GM19324 (cell line): ENCODE measurements around the gene CASKIN1.

Experiments
- ATAC-seq: cut with Tn5 transposase; IDR thresholded peaks from one replicate; pipeline ENCODE4 v1.9.1; 2021; ENCODE audit warnings: mild to moderate bottlenecking, moderate library complexity; ENCODE audit not compliant: unreplicated experiment, low FRiP score

CASKIN1 gene

DNA sequence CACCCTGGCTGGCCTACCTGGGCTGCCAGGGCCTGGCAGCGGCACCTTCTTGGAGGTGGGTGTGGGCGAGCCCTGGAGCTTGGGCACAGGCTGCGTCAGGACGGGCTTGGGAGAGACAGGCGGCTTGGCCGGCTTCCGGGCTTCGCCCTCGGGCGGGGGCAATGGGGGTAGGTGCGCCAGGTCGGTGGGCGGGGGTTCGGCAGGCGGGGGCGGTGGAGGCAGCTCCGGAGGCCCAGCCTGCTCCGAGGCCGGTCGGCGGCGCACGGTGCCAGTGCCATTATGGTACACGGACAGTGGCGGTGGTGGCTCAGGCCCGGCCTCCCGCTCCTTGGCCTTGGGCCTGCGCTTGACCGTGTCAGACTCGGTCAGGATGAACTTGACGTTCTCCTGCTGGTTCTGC, 16.8 kb downstream of the CASKIN1 start:
- no peak for ATAC-seq

DNA sequence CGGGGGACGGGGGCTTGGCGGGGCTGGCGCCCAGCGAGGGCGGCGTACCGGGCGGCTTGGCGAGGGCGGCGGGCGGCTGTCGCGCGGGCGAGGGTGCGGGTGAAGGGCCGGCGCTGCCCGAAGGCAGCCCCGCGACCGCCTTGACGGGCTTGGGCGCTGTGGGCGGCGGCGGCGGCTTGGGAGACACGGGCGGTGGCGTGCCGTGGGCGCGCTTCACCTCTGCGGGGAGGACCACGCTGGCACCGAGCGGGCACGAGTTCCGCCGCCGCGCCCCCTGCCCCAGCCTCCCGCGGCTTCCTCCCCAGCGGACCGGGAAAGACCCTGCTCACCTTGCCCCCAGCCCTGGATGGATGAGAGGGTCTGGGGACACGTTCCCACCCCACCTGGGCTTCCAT, 17.3 kb downstream of the CASKIN1 start:
- ATAC-seq = no peak

DNA sequence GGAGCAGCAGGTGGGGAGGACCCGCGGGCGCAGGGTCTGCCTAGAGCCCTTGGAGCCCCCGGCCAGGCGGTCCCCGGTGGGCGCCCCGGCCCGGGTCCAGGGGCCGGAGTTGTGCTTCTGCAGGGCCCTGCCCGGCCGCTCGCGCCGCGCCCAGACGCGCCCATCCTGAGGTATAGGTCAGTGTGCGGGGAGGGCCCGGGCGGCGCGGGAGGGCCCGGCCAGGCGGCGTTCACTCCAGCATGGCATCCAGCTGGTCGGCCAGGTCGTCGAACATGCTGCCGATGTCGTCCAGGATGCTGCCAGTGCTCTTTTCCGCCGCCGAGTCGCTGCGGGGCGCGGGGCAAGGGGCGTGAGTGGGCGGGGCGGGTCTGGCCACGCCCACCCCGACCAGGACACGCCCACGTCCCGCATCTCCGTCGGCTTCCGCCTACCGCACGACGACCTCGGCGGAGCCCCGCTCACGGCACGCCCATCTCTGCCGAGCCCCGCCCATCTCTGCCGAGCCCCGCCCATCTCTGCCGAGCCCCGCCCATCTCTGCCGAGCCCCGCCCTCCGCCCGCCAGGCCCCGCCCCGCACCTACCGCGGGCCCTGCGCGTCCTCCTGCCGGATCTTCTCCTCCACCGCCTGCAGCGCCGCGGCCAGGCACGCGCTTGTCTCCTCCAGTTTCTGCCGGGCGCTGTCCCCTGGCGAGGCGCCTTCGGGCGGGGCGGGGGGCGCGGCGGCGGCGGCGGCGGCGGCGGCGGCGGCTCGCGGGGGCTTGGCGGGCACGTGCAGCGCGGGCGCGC, 17.9 kb downstream of the CASKIN1 start:
- ATAC-seq = no peak

DNA sequence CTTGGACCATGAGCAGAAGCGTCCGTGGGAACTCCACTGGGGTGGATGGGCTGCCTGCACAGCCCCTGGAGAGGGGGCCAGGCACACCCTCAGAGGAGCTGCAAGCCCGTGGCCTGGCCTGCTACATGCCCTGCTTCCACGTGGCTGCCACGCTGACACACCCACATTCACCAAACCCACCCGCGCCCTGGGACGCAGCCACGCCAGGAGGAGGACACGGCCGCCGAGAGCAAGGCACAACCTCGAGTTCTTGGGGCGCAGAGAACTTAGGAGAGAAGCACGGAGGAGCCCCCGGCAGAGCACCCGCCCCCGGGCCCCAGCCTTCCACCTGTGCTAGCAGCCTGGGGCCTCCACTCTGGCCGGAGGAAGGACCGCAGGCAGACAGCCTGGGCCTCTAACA, 18.8 kb downstream of the CASKIN1 start:
- ATAC-seq = no peak

DNA sequence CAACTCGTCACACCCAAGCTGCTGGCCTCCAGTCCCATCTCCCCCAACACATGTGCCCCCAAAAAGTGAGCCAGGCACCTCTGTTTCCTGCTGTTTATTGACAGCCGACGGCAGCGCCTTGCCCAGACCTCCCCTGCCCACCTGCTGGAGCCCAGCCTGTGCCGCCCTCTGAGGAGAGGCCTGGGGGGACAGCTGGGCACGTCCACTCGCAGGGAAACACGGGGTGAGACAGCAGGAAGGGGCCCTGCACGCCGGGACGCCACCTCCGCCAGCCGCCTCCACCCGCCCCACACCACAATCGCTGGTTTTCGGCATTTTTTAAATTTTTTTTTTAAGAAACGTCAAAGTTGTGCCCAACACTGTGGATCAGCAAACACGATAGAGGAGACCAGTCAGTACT, 19.3 kb downstream of the CASKIN1 start:
- ATAC-seq = no peak

DNA sequence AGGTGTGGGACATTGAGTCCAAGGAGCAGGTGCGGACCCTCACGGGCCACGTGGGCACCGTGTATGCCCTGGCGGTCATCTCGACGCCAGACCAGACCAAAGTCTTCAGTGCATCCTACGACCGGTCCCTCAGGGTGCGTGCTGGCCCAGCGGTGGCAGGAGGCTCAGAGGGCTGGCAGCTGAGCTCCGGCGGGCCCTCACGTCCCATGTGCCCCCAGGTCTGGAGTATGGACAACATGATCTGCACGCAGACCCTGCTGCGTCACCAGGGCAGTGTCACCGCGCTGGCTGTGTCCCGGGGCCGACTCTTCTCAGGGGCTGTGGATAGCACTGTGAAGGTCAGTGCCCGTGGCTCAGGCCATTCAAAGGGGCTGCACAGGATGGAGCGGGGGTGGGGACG, 20.4 kb downstream of the CASKIN1 start:
- no peak for ATAC-seq

DNA sequence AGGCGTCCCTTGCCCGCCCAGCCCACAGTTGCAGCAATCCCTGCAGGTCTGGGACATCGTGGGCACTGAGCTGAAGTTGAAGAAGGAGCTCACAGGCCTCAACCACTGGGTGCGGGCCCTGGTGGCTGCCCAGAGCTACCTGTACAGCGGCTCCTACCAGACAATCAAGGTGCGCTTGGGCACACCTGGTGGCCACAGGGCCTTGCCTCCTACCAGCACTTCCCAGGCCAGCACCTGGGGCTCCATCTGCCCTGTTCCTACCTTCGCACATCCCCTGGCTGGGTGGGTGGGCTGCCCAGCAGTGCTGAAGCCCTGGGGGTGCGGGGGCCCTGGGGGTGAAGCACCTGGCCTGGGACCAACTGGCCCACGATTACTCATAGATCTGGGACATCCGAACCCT, 21.0 kb downstream of the CASKIN1 start:
- ATAC-seq = no peak

DNA sequence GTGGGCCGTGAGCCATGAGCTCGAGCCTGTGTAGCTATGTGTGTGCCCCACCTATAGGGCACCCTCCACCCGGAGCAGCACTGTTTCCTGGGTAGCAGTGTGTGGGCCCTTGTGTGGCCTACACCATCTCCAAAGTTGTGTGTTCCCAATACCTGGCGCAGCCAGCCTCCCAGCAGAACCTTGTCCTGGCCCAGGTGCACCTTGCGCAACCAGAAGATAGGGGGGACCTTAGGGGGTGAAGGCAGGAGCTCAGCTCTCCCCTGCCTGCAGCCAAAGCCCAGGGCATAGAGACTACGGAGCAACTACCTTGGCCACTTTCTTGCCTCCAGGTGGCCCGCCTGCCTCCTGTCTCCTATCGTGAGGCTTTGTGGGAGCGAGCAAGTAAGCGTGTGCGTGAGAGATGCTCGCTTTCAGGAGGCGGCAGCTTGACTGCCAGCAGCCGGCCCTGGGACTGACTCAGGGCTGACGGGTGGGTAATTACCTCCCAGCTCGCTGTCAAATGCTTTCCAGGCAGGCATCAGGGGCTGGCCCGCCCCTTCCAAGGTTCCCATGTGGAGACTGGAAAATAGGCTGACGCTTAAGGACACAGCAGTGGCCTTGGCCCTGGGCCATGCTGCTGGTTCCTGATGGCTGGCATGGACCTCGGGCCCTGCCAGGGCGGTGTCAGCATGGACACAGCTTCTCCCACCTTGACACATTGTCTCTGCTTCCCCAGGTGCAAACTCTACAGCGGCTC, 21.8 kb downstream of the CASKIN1 start:
- no peak for ATAC-seq

DNA sequence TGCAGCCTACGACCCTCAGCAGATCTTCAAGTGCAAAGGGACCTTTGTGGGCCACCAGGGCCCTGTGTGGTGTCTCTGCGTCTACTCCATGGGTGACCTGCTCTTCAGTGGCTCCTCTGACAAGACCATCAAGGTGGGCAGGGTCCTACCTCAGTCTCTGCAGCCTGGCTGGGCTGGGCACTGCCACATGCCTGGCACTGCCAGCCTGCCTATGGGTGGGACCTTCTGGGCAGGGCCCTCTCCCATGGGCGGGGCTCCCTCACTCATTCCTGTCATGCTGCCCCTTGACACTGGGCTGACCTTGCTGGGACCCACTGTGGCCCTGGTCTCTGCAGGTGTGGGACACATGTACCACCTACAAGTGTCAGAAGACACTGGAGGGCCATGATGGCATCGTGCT, 22.5 kb downstream of the CASKIN1 start:
- no peak for ATAC-seq

DNA sequence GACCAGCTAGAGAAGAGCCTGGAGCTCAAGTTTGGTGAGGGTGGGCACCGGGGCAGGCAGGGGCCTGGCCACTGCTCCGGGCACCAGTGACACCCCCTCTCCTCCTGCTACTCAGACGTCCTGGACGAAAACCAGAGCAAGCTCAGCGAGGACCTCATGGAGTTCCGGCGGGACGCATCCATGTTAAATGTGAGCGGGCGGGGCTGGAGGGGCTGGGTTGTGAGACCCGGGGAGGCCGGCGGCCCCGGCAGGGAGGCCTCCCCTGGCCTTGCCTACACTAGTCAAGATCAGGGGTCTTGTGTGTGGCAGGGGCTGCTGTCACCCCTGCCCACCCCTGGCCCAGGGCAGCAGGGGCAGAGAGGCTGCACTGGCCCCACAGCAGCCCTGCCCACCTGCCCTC, 23.0 kb downstream of the CASKIN1 start:
- ATAC-seq = no peak

DNA sequence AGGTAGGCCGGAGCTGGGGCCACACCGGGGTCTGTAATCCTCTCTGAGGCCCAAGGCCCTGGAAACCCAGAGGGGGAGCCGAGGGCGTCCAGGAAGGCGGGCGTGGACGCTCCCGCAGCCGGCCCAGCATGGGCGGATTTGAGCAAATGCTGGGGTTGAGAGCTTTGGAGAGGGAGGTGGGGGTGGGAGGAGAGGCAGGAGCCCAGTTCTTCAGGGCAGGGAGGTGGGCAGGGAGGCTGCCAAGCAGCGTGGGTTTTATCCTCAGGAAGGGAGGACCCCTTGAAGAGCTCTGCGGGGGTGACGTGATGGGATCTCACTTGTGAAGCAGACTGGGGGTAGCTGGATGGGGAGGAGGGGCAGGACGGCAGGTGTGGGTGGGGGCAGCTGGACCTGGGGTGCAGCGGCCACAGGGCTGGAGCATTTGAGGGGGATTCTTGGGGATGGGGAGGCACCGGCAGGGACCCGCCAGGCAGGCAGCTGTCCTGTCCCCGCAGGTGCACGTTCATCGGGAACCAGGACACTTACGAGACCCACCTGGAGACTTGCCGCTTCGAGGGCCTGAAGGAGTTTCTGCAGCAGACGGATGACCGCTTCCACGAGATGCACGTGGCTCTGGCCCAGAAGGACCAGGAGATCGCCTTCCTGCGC, 23.6 kb downstream of the CASKIN1 start:
- no peak for ATAC-seq

DNA sequence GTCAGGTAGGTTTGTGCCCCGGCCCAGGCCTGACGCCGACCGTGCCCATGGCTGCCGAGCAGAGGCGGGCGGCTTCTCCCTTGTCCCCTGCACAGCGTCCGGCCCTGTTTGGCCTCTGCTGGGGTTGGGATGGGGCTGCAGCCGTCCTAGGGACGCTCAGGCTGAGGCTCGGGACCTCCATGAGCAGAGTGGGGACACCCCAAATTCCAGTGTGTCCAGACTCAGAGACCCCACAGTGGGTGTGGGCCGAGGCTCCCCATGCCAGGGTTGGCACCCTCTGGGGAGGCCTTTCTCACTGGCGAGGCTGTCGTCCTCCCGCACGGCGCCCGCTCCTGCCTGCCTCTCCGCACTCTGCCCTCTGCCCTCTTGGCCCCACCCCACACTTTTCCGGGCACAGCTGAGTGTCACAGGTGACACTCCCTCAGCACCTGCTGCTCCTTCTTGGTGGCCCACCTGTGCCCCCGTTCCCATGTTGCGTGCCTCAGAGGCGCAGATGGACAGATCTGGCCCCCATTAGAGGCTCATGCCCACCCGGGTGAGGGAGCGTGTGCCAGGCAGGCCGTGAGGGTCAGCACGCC, 24.7 kb downstream of the CASKIN1 start:
- ATAC-seq = no peak

DNA sequence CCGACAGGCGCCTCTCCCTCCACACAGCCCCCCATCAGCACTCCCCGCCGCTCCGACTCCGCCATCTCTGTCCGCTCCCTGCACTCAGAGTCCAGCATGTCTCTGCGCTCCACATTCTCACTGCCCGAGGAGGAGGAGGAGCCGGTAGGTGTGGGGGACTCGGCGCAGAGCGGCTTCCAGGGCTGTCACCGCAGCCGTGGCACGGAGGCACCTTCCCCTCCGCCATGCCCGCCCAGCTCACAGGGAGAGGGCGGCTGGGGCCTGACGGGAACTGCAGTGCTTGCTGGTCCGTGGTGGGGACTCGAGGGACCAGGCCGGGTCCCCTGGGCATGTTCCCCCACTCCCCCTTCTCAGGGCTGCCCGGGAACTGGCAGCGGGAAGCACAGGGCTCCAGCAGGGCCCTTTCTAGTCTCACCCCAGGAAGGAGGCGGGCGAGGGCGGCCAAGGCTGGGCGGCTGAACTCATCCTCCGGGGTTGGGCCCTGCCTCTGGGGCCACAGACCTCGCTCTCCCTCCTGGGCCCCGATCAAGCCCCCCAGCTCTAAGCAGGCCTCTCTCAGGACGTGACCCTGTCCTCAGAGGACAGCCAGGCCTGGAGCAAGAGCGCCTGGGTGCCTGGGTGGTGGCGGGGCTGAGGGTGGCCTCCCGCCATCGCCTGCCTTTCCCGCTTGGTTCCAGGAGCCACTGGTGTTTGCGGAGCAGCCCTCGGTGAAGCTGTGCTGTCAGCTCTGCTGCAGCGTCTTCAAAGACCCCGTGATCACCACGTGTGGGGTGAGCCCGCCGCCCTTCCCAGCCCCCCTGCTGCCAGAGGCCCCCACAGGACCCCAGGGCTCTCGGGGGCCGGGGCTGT, 25.6 kb downstream of the CASKIN1 start:
- no peak for ATAC-seq

DNA sequence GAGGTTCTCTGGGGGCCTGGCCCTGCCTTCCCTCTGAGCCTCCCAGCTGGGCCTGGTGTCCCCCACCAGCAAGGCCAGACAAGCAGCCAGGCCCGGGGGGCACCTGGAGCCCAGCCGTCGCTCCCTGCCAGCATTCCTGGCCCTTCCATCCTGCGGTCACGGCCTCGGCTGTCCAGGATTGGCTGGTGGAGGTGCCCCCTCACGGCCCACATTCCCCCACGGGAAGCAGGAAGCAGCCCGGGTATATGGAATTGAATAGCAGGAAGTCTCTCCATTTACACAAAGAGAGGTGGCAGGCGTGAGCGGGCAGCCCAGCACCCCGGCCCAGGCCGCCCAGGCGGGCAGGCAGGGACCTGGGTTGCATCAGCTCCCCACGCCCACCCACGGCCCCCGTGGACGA, 26.3 kb downstream of the CASKIN1 start:
- ATAC-seq = no peak

DNA sequence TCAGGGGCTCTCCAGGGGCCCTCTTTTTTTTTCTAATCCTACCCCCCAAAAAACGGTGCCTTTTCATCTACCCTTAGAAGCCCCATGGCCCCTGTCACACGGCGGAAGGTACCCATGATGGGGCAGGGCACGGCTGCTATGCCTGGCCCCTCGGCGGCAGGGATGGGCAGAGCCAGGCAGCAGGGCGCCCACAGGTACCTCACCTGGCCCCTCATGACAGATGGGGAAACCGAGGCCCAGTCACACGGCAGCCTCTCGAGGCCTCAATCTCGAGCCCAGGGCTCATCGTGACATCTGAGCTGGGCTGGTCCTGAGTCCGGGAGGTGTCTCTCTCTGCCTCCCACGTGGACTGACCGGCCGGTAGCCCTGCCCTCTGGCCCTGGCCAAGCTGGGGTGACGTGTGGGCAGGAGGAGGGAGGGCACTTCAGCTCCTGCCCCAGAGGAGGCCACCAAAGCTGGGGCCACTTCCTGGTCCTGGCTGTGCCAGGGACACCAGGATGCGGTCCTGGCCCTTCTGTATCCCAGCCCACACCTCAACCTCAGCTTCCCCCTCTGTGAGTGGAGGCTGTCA, 29.3 kb downstream of the CASKIN1 start:
- no peak for ATAC-seq

DNA sequence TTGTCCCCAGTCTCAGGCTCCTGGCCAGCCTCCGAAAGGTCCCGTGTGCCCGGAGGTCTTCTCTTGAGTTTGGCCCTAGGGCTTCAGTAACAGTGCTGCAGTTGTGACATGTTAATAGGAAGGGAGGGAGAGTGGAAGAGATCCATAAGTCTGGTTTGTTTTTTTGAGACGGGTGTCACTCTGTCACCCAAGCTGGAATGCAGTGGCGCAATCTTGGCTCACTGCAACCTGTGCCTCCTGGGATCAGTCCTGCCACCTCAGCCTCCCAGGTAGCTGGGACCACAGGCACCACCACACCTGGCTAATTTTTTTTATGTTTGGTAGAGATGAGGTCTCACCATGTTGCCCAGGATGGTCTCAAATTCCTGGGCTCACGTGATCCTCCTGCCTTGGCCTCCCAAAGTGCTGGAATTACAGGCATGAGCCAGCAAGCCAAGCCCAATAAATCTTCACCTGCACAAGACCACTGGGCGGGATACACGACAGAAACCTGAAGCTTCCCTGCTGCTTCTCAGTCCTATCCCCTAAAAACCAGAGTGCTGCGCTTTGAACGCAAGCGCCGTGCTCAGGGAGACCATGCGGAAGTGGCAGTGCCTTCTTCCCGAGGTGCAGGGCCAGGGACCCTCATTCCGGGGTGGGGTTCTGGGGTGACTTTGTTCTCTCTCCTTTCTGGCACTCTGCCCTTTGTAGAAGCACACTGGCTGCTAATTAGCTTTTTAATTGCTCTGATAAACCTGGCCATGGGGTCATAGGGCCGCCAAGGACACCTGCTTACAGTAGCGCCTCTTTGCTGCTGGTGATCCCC, 29.9 kb downstream of the CASKIN1 start:
- no peak for ATAC-seq

DNA sequence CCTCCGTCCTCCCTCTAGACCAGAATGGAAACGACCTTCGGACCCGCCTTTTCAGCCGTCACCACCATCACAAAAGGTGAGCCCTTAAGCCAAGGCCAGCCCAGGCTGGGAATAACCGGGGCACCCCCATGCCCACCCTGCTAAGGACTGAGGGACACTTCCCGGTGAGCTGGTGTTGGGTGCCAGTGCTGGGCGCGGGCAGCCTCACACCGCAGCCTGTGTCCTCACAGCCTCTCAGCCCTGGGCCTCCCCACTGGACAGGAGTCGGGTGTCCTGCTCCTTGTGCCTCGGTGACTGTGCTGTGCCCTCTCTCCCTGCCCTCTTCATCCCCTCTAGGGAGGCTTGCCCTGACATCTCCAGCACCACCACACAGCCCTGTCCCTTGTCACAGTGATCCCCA, 30.5 kb downstream of the CASKIN1 start:
- ATAC-seq = no peak

DNA sequence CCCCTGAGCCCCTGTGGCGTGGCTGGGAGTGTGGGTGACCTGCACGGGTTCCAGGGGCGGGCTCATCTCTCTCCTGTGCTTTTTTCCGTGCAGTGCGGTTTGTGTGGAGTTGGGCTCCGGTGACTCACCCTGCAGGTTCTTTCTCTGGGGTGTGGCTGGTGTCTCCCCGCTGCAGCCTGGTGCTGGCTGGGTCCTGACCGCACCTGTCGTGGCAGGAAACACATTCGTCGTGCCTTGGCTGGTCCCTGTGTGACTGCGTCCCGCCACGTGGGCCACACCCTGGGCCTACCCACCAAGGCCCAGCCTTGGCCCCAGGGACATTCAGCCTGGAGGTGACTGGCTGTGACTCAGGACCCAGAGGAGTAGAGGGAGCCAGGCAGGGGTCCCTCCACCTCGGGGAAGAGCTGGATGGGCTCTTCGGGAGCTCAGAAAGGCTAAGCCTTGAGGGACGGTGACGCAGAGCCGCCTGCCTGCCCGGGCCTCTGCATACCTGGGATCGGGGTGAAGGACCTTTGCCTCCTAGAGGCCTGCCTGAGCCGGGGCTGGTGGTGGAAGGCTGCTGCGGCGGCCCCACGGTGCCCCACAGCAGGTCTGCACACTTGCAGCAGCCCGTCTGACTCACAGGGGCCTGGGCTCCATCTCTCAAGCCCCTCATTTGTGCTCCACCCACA, 33.1 kb downstream of the CASKIN1 start:
- ATAC-seq = no peak

DNA sequence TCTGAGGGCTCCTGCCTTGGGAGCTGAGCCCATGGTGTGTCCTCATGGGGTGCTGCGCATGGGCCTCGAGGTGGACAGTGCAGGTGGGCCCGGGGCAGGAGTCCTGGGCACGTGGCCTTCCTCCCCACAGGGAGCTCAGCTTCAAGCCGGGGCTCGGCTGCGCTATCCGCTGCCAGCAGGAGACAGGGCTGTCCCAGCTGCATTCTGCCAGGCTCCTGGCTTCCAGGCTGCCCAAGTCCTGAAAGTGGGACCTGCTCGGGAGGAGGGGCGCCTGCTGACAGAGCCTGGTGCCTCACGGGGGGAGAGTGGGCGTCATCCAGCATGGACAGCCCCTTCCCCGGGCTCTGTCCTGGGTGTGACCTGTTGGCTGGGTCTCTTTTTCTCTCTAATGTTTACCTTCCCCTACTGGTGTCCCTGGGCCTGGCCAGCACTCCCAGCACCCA, 33.7 kb downstream of the CASKIN1 start:
- ATAC-seq = no peak
